Measurements from ENCODE around the gene LAMB4. TPM values are rescaled to one million over a fixed set of nuclear protein-coding genes. Genes with fewer than 3 reads are reported as not detected.
A peak's percentile ranks its signal among the peaks of the same experiment; 100 is the strongest.

The LAMB4 gene
- total and polyA plus RNA-seq, 2 of the 4 experiments (the other 2 are of a cell fraction) = 0.12 to 0.18 TPM

GRCh38 chr7:108099713-108100112, 30.4 kb downstream of the LAMB4 start:
- ChIA-PET POLR2A (ENCODE audit: unreplicated experiment) (no interaction called here), CTCF (no interaction called here)
- no peak overlapping the region for H3K9ac ChIP-seq (ENCODE audit: low read depth, low read length)
- H3K9me3 ChIP-seq (ENCODE audit: control insufficient read depth, insufficient read depth, low read length) = no peaks in the 10 kb centered on the region
- no TSS peak for BruUV-seq (replicated peaks)
- WGBS, 2 experiments (ENCODE audit: extremely low coverage in 2 of 2, insufficient read length in 1 of 2) = no CpG with 5 or more reads among the region's 1 CpG
- H4K91ac ChIP-seq (ENCODE audit: insufficient read depth, low read depth, low read length) = peak overlapping the region; percentile 35; the same call in 1 of the 2 replicates
- no peaks in the 10 kb centered on the region for H3K27me3 ChIP-seq (ENCODE audit: control insufficient read depth, insufficient read depth, low read length)
- no peak overlapping the region for H3K4me3 ChIP-seq (ENCODE audit: insufficient read depth, low read depth, low read length)
- no peaks in the 10 kb centered on the region for H3K36me3 ChIP-seq (ENCODE audit: control insufficient read depth, insufficient read depth, low read length)
- no peak overlapping the region; the same call in 1 of the 2 replicates for H3K56ac ChIP-seq (ENCODE audit: extremely low read depth, insufficient read depth, low read length)
- no peak overlapping the region for H2AK5ac ChIP-seq (ENCODE audit: low read depth, low read length)
- TF ChIP-seq MXI1 (IDR thresholded peaks at IDR 0.05; ENCODE audit: borderline replicate concordance, low read depth, low read length) (no peak), CEBPB (IDR thresholded peaks at IDR 0.05; ENCODE audit: low read depth, low read length) (no peak), RCOR1 (IDR thresholded peaks at IDR 0.05; ENCODE audit: insufficient replicate concordance, low read length) (no peak), USF2 (IDR thresholded peaks at IDR 0.05; ENCODE audit: low read depth, low read length) (no peak), NFE2L2 (IDR thresholded peaks at IDR 0.05; ENCODE audit: low read depth, low read length) (no peak)
- TF ChIP-seq, protein P1, sequence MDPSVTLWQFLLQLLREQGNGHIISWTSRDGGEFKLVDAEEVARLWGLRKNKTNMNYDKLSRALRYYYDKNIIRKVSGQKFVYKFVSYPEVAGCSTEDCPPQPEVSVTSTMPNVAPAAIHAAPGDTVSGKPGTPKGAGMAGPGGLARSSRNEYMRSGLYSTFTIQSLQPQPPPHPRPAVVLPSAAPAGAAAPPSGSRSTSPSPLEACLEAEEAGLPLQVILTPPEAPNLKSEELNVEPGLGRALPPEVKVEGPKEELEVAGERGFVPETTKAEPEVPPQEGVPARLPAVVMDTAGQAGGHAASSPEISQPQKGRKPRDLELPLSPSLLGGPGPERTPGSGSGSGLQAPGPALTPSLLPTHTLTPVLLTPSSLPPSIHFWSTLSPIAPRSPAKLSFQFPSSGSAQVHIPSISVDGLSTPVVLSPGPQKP (IDR thresholded peaks at IDR 0.05; ENCODE audit: borderline replicate concordance, low read depth, low read length) = no peak
- H2BK15ac ChIP-seq (ENCODE audit: low read depth, low read length) = no peak overlapping the region; the same call in 2 of the 3 replicates
- no peaks in the 10 kb centered on the region for H3K79me1 ChIP-seq (ENCODE audit: low read depth in 1 of 2, low read length in 2 of 2)
- H4K5ac ChIP-seq (ENCODE audit: low read depth, low read length) = 0 out of 2 replicates have a peak overlapping the region, but pooled peaks have one; percentile 39
- peak overlapping the region; percentile 71; the same call in 1 of the 2 replicates for H3K27ac ChIP-seq (ENCODE audit: insufficient read depth, low read length)
- no peaks in the 10 kb centered on the region for H4K20me1 ChIP-seq (ENCODE audit: insufficient read depth, low read length)
- H2BK20ac ChIP-seq (ENCODE audit: low read depth, low read length) = peak overlapping the region; percentile 98
- H2AFZ ChIP-seq (replicated peaks; ENCODE audit: low read length, poor library complexity) = no peak overlapping the region
- H3K18ac ChIP-seq (ENCODE audit: low read depth, low read length) = peak overlapping the region; percentile 86
- H3K23ac ChIP-seq (ENCODE audit: low read depth, low read length) = no peak overlapping the region; the same call in 1 of the 2 replicates
- H3K4me2 ChIP-seq (ENCODE audit: low read depth, low read length) = no peak overlapping the region
- H2AK9ac ChIP-seq (replicated peaks; ENCODE audit: low read depth, low read length, poor library complexity) = no peak overlapping the region
- peaks cover 32% of the 10 kb centered on the region for H3K4me1 ChIP-seq (ENCODE audit: control insufficient read depth, insufficient read depth, low read length)
- peak; percentile 32 for DNase-seq
- dilution Hi-C loops (cut with HindIII; ENCODE audit: low sequenced_read_pairs, unreplicated experiment) = no loop called here
- H3K9me1 ChIP-seq (ENCODE audit: insufficient read depth, low read length) = peaks cover 26% of the 10 kb centered on the region
- ATAC-seq (ENCODE audit: low read depth) = no peak
- H4K8ac ChIP-seq (ENCODE audit: low read depth in 2 of 2, low read length in 2 of 2) = peak overlapping the region; percentile 30 to 65; a peak in 2 of 4 replicates
- in situ Hi-C loops (cut with MboI; ENCODE audit: low sequenced_read_pairs) = loop anchor here (5.0 kb wide), 1 partner anchor 77 kb away; no protein-coding TSS in a partner anchor
- H2BK5ac ChIP-seq (ENCODE audit: low read depth, low read length, poor library complexity, severe bottlenecking) = peak overlapping the region; percentile 96
- intact Hi-C loops (cut with micrococcal nuclease) = loop anchor here (5.0 kb wide), 2 partner anchors 77 to 97 kb away; partner anchors contain the start of gene LAMB1
- peak overlapping the region; percentile 98; the same call in 1 of the 2 replicates for H2BK120ac ChIP-seq (ENCODE audit: low read depth, low read length)
- peak overlapping the region; percentile 98; the same call in 1 of the 2 replicates for H3K4ac ChIP-seq (ENCODE audit: low read depth, low read length)
- no peak overlapping the region for H3K14ac ChIP-seq (replicated peaks; ENCODE audit: low read depth, low read length)
